Epithelial cell of proximal tubule (primary cell): ENCODE results near the gene IMMP2L. TPM values are rescaled to one million over a fixed set of nuclear protein-coding genes. Genes with fewer than 3 reads are reported as not detected.

Source experiments
- DNase-seq: peaks from one replicate; pipeline ENCODE4 v3.0.0-alpha.2; 2011; ENCODE audit warnings: low read depth
- H3K4me3 ChIP-seq: 2 replicates; pipeline ENCODE4 v1.5.1; 2011; ENCODE audit warnings: low read depth, mild to moderate bottlenecking, low read length
- CTCF ChIP-seq: conservative IDR thresholded peaks from 2 replicates; pipeline ENCODE4 v1.5.1; 2012; ENCODE audit warnings: low read depth, mild to moderate bottlenecking, low read length
- total RNA-seq: library from RNA; depleted of rRNA; stranded (reverse); fragments of >200 nt; gene quantifications from 2 replicates; pipeline ENCODE4 v1.2.3, GENCODE V29; 2015

The IMMP2L gene
- total RNA-seq, 1 donor from 2014 or later = 8.4 TPM

- TF ChIP-seq CTCF = no peak
- no peak for DNase-seq
- no peak overlapping the region for H3K4me3 ChIP-seq
Observed at GRCh38 chr7:111320133-111320532, 242.2 kb downstream of the IMMP2L start.

GRCh38 chr7:111312966-111313365 is 249.3 kb downstream of the IMMP2L start:
- peak; percentile 28 for TF ChIP-seq CTCF
- no peak overlapping the region for H3K4me3 ChIP-seq
- DNase-seq = no peak

GRCh38 chr7:111308691-111309090 is 253.6 kb downstream of the IMMP2L start:
- no peak for DNase-seq
- no peak for TF ChIP-seq CTCF
- H3K4me3 ChIP-seq = no peak overlapping the region

- H3K4me3 ChIP-seq = no peak overlapping the region
- no peak for TF ChIP-seq CTCF
- no peak for DNase-seq
Observed at GRCh38 chr7:111301891-111302290, 260.4 kb downstream of the IMMP2L start.

GRCh38 chr7:111294494-111294893 is 267.8 kb downstream of the IMMP2L start:
- TF ChIP-seq CTCF = no peak
- DNase-seq = no peak
- H3K4me3 ChIP-seq = no peak overlapping the region

- no peak overlapping the region for H3K4me3 ChIP-seq
- DNase-seq = no peak
- no peak for TF ChIP-seq CTCF
Observed at GRCh38 chr7:111292026-111292470, 270.2 kb downstream of the IMMP2L start.

GRCh38 chr7:111290982-111291381 is 271.3 kb downstream of the IMMP2L start:
- no peak overlapping the region for H3K4me3 ChIP-seq
- no peak for DNase-seq
- TF ChIP-seq CTCF = no peak
